GM19438 (cell line): ENCODE measurements around the gene CERS3.
A peak's percentile ranks its signal among the peaks of the same experiment; 100 is the strongest.
"Not testable (repeated sequence)": the region's sequence is repeated elsewhere in the genome, so short reads cannot be mapped to it uniquely, and the experiment has no call there.

ENCODE experiments used
- ATAC-seq: cut with Tn5 transposase; IDR thresholded peaks from one replicate; pipeline ENCODE4 v1.9.1; 2021; ENCODE audit warnings: low read depth; ENCODE audit not compliant: unreplicated experiment

CERS3 gene

GRCh38 chr15:100471933-100472332 is 56.8 kb downstream of the CERS3 start:
- ATAC-seq = no peak

GRCh38 chr15:100468285-100468684 is 60.5 kb downstream of the CERS3 start:
- ATAC-seq = no peak

- ATAC-seq = no peak
Measured at GRCh38 chr15:100466073-100466472, 62.7 kb downstream of the CERS3 start.

DNA sequence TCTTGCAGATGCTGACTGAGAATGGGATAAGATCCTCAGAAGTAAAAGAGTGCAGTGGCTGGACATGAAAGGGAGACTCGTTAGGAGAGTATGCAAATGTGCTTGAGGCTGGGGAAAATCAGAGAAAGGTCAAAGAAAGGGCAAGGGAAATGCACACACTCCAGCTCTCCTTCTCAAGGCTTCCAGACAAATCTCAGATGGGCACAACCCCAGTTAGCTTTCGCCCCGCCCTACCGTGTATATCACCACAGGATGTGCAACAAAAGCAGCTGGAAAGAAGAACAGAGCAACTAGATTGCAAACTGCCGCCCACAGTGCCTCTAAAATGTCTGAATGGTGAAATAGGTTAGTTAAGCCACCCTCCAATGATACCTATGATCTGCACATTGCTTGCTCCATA is 63.9 kb downstream of the CERS3 start:
- no peak for ATAC-seq

DNA sequence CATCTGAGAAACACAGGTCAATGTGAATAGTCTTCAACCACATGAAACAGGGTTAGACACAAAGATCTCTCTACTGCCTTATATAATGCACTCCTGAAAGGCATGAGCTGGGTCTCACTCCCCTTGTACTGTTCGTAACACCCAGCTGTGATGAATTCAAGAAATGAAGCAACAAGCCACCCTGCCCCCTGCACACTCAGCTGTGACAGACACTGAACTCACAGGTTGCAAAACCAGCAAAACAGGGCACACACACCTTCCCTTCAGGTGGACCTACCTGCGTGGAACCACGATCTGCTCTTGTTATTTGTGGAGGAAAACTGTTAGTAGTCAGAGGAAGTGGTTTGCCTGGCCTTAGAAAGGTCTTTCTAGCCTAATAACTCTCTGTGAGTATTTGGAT is 64.5 kb downstream of the CERS3 start:
- no peak for ATAC-seq

DNA sequence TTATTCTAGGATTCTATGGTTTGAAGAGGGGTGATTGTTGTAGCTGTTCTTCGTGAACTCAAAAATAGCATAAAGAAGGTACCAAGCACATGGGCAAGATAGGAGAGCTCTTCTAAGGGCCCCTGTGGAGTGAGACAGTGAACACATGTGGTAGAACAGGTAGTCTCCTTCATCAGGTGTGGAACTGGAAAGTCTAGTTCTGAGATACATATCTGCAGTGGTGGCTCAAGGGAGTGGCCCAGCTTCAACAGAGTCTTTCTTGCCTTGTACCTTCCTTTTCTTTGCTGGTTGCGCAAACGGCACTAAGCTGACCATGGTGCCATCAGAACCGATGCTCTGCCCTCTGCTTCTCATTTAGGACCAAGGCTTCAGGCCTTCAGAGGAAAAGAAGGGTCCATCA is 65.2 kb downstream of the CERS3 start:
- ATAC-seq = no peak

- peak; percentile 77 for ATAC-seq
Measured at GRCh38 chr15:100461049-100461448, 67.7 kb downstream of the CERS3 start.

GRCh38 chr15:100457201-100457600 is 71.5 kb downstream of the CERS3 start:
- no peak for ATAC-seq

DNA sequence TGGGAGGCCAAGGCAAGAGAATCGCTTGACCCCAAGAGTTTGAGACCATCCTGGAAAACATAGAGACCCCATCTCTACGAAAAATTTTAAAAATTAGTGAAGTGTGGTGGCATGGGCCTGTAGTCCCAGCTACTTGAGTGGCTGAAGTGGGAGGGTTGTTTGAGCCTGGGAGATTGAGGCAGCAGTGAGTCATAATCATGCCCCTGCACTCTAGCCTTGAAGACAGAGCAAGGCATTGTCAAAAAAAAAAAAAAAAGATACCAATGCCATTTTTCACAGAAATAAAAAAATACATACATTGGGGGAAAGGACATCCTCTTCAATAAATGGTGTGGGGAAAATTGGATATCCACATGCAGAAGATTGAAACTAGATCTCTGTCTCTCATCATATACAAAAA is 74.6 kb downstream of the CERS3 start:
- no peak for ATAC-seq

- no peak for ATAC-seq
Measured at GRCh38 chr15:100448481-100448880, 80.3 kb downstream of the CERS3 start.

GRCh38 chr15:100441063-100441462 is 87.7 kb downstream of the CERS3 start:
- ATAC-seq = not testable (repeated sequence)

GRCh38 chr15:100439514-100439913 is 89.2 kb downstream of the CERS3 start:
- ATAC-seq = no peak

DNA sequence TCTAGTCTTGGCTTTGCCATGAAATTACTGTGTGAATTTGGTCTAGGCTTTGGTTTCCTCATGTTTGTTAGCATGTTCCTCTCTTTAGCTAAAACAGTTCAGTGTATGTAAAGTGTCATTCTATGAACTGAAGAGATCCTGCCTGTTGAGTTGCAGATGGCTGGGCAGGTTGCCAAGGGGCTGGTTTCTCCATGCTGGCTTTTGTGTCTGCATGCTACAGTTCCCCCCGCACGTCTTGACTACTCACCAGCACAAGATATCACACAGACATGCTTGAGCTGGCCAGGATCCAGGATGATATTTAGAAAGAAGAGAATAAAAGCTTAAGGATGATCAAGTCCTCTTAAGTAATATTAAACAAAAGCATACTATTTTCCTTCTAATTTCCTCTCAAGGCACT is 90.2 kb downstream of the CERS3 start:
- ATAC-seq = peak; percentile 77

- no peak for ATAC-seq
Measured at GRCh38 chr15:100437261-100437660, 91.5 kb downstream of the CERS3 start.

DNA sequence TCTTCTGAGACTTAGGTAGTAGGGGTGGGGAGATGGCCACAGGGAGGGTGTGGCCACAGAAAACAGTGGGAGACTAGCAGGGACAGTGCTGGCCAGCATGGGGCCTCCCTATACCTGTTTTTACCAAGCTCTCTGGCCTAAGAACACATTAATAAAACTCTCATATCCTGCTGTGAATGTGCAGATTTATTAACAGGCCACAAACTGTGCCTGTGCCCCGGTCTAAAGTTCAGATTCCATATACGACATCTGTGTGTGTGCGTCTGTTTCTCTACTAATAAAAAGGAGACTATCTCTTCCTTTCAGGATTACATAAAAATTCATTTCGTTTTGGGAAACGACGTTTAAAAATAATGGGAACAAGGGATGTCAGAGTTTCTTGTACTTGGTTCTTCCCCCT is 94.2 kb downstream of the CERS3 start:
- ATAC-seq = no peak

DNA sequence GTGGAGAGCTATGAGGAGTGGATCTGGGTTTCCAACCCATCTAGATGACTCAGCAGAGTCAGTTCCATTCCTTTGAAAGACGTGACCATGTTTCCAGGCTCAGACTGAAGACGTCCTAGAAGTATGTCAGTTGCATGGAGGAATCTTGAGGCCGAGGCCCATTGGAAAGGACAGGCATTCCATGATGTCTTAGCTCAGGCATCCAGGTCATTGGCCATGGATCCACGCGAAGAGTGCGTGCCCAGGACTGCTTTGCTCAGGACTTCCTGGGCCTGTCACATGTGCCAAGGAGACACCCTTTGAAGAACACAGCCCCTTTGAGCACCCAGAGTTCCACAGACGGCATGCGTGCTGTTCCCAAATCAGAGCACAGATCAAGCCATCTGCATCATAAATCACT is 94.7 kb downstream of the CERS3 start:
- ATAC-seq = no peak

GRCh38 chr15:100433304-100433703 is 95.4 kb downstream of the CERS3 start:
- no peak for ATAC-seq

DNA sequence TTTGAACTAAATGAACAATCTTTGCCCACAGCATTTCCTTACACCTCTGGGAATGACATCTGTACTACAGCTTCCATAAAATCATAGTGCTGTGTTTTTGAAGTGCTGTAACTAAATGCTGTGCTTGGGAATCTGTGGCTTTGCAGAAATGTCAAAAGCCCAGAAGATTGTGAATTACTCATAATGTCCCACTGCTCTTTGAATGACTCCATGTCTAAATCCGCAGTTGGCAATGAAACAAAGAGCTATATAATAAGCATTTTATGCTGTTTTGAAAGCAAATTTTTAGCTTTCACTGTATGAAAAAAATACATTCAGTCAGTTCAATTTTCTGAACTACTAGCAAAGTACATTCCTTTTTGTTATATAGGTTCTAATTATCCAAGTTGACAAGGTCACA is 98.3 kb downstream of the CERS3 start:
- no peak for ATAC-seq

DNA sequence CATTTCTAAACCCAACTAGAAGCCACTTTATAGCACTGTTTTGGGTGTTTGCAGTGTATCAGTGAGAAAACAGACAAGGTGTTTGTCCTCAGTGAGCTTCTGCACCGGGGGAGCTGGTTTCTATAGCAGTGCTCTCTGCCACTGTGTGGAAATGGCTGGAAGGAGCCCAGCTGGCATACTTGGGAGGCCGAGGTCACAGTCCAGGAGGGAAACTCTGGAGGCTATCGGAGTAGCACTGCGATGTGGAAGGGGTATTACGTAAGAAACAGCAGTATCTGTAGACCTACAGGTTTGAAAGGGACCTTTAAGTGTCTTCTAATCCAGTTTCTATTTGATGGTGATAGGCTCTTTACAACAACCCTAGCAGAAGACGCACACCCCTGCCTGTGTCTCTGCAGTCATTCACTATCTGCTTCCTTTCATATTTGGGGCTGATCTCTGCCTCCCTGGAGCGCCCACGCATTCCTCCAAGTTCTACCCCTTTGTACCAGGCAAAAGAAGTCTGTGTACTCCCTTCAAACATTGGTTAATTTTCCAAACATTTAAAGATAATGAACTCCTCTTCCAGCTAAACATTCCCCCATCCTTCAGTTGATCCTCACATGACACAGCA is 99.5 kb downstream of the CERS3 start:
- no peak for ATAC-seq

DNA sequence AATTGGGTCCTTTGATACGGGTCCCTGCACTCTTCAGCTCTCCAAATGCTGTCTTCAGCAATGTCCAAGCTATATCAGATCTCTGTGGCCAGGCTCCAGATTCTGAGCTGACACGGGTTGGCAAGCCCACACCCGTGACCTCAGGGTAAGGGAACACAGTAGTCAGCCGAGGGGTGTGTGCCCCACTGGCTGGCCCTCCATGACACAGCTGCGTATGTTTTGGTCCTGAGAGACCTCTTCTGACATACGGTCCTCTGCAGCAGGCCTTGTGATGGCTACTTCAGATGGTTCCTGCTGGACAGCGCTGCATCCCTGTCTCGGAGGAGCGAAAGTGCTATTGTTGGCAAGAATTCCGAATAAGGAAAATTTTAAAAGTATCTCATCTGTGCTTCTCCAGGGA is 101.8 kb downstream of the CERS3 start:
- no peak for ATAC-seq

- no peak for ATAC-seq
Measured at GRCh38 chr15:100405179-100405578, 123.6 kb downstream of the CERS3 start.

DNA sequence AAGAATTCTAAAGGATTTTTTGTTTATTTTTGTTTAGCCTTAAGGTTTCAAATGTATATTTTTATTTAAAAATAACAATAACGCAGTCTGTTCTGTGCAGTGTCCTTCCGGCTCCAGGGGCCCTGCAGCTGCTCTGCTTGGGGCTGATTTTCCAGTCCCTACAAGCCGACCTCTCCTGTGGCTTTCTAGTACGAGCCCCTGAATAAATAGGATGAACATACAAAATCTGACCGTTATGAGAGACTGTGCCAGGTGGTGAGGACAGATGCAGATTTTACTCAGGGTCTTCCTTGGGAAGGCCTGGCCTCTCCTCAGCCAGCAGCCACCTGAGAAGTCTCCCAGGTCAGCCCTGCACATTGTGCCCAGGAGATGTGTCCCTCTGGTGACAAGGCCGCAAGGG is 127.8 kb downstream of the CERS3 start:
- no peak for ATAC-seq
